LoVo (cell line): Measurements from ENCODE around the gene DLG2.

Experiments
- DNase-seq: peaks from one replicate; pipeline ENCODE4 v3.0.0-alpha.2; 2016; ENCODE audit warnings: low spot score

DLG2 gene

GRCh38 chr11:83678831-83679584 is 1948.1 kb downstream of the DLG2 start:
- DNase-seq = no peak

GRCh38 chr11:83677730-83678129 is 1949.4 kb downstream of the DLG2 start:
- no peak for DNase-seq

GRCh38 chr11:83676056-83676601 is 1951.0 kb downstream of the DLG2 start:
- DNase-seq = no peak

GRCh38 chr11:83674102-83674896 is 1952.8 kb downstream of the DLG2 start:
- DNase-seq = no peak

DNA sequence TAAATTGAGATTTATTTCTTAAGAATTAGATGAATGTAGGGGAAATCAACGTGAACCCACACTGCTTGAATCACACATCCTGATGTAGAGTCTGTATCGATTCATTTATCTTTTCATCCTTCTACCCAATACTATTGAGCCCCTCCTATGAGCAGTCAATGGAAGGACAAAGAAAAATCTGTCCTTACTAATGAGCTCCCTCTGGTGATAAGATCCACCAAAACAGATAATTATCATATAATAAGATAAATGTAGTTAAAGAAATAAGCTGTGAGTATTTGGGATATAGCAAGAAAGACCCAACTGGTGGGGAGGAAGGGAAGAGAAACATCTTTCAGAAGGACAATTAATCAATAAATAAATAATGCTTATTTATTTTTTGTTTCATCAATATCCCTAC is 1955.9 kb downstream of the DLG2 start:
- no peak for DNase-seq

DNA sequence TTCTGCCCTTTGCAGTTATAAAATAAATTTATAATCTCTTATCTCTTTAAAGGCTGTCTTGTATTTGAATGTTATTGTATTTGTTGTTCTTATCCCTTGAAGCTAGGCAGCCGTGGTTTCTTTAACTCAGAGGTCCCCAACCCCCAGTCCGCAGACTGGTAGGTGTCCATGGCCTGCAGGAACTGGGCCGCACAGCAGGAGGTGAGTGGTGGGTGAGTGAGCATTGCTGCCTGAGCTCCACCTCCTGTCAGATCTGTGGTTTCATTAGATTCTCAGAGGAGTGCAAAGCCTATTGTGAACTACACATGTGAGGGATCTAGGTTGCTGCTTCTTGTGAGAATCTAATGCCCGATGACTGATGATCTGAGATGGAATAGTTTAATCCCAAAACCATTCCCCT is 1961.0 kb downstream of the DLG2 start:
- no peak for DNase-seq

- no peak for DNase-seq
These were observed 1963.2 kb downstream of the DLG2 start for GRCh38 chr11:83663988-83664387.

DNA sequence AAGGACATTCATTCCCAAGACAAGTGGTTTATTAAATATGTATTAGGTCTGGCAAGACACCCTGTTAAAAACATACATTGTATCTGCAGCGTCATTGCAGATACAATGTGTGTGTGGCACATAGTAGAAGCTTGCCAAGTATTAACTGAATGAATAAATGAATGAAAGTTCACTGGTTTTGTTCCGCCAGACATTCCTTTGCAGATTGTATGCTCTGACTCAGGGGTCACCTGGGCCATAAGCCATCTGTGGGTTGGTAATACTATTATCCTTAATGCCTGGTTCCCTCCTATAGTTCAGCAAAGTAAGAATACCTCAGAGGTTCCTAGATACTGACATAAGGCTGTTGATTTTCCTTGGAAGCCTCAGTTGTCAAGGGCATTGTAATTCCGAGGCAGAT is 1963.7 kb downstream of the DLG2 start:
- DNase-seq = no peak

DNA sequence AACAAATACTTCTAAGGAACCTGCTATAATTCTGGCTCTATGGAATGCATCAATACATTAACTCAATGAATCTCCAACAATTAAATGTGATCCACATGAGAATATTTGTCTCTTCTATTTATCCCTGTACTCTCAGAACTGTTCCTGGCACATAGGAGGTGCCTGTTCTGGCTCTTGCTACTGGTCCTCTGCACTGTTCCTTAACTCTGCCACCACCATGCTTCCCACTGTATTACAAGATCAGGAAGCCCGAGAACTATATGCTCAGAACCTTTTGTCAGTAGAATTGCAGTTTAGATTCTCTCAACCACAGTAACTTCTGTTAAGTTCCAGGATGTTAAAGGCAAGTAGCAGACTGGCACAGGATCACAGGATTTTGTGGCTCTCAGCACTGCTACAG is 1964.7 kb downstream of the DLG2 start:
- DNase-seq = no peak

- DNase-seq = peak; percentile 12
These were observed 1965.4 kb downstream of the DLG2 start for GRCh38 chr11:83661491-83662350.

- no peak for DNase-seq
These were observed 1967.7 kb downstream of the DLG2 start for GRCh38 chr11:83659466-83659865.

GRCh38 chr11:83656796-83657330 is 1970.3 kb downstream of the DLG2 start:
- DNase-seq = no peak

DNA sequence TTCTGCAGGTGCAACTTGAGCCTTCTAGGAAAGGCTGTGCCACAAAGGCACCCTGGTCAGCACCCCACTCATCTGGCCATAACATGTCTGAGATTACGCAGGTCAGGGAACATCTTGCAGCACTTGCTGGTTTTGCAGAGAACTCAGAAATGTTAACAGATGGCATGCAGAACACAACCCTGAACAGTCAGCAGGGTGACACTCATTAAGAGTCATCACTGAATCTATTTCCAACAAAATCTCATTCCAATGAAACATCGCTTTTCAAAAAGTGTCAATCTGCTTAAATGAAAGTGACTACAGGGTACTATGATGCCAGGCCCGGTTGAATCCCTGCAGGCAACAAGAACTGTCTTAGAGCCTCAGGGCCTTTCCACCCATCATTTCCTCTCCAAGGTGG is 1971.2 kb downstream of the DLG2 start:
- no peak for DNase-seq

- no peak for DNase-seq
These were observed 1977.7 kb downstream of the DLG2 start for GRCh38 chr11:83649528-83649855.

GRCh38 chr11:83648610-83649527 is 1978.3 kb downstream of the DLG2 start:
- no peak for DNase-seq

- DNase-seq = no peak
These were observed 1981.6 kb downstream of the DLG2 start for GRCh38 chr11:83645561-83645960.

- no peak for DNase-seq
These were observed 1984.0 kb downstream of the DLG2 start for GRCh38 chr11:83643115-83643514.

- no peak for DNase-seq
These were observed 1984.6 kb downstream of the DLG2 start for GRCh38 chr11:83642500-83642899.

GRCh38 chr11:83641511-83641910 is 1985.6 kb downstream of the DLG2 start:
- DNase-seq = no peak

DNA sequence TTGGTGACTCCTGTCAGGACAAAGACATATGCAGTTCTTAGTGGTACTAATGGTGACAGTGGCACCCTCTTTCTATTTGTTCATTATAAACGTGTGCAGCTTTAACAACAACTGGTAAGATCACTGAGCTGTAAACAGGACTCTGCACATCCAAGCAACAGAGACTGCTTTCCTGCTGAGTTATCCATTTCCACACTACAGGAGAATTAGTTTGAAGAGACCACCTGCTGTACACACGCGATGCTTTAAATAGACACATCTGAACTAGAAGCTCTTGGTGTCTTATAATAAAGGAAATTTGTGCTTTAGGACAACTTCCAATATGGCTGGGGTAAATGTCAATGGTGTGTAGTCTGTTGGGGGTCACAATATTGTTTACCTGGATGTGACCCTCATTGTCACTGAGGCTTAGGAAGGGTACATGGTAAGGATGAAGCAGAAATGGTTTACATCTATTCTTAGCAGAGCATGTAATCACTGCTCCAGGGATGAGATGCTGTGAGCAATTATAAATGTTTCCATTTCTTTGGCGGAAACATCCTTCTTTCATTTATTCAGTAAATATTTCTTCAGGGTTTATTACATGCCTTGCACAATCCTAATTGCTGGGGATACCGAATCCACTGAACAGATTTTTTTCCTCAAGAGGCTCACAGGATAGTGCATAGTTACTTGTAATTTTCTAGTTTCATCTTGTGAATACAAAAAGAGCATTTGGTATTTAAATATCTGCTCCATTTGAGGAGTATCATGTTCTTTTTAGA is 1987.0 kb downstream of the DLG2 start:
- no peak for DNase-seq
